NCI-H1930 (cell line): ENCODE data around the gene KBTBD6.
"Not testable (repeated sequence)": the region's sequence is repeated elsewhere in the genome, so short reads cannot be mapped to it uniquely, and the experiment has no call there.

Experiments
- DNase-seq, 2 experiments: peaks; one replicate each; lab custom pipeline; 2025; lab: John Stamatoyannopoulos, UW

Gene KBTBD6

DNA sequence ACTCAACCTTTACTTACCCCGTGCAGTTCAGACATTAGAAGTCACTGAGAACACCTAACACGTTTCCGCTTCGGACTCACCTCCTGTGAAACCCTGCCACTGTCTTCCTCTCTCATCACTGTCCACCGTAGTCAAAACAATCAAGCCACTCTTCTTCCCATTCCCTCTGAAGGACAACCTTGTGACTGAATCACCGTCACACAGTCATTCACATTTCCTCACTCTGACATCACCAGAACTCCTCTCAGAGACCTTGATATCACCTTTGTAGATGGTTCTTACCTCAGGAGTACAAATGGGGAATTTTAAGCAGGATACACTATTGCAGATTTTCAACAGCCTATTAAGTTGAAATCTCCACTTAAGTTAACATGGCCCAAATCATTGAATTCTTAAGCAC lies 1.3 kb upstream of the KBTBD6 start:
- DNase-seq, result no peak

DNA sequence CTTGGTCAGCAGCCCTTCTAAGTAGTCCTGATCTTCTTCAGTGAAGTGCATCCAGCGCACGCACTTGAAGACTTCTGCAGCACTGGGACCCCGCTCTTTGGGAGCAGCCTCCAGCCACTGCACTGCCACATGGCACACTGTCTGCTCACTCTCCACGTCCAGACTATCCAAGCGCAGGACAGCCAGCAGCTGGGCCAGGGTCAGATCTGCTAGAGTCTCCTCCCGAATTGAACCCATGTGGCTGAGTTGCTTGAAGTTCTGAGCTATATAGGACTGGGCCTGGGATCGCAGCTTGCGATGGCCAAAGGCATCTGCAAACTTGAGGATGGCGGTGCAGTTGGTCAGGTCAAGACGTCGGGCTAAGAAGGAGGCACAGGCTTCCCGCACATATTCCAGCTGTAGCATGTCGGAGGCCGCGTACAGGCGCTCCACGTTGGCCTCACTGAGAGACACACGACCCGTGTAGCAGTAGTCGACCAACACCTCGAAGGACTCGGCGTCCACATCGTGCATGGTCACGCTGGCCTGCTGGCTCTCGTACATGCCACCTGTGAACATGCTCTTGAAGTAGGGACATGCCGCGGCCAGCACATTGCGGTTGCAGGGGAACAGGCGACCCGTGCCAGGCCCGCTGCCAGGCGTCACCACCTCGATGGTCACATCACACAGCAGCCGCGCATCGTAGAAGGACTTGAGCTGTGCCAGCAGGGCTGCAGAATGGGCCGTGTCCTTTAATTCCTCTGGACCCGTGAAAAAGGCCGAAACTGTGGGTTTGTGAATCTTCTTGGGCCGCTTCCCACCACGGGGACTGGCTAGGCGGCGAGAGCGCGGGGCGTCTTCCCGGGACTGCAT lies 716 bp downstream of the KBTBD6 start:
- not testable (repeated sequence) for DNase-seq

DNA sequence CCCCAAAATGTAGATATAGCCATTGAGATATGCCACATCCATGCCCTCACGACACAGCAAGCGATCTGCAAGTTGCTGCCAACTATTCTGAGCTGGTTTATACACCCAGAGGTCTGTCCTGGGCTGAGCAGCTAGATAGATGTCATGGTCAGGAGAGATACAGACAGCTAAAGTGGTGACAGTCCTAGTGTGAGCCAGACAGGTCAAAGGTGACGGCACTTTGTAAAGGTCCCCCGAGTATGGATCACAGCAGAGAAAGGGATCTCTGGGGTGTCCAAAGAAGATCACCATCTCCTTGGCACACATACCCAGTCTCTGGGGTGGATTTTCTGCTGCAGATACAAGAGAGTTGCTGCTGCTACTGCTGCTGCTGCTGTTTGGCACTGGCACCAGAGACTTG lies 1.4 kb downstream of the KBTBD6 start:
- not testable (repeated sequence) for DNase-seq

DNA sequence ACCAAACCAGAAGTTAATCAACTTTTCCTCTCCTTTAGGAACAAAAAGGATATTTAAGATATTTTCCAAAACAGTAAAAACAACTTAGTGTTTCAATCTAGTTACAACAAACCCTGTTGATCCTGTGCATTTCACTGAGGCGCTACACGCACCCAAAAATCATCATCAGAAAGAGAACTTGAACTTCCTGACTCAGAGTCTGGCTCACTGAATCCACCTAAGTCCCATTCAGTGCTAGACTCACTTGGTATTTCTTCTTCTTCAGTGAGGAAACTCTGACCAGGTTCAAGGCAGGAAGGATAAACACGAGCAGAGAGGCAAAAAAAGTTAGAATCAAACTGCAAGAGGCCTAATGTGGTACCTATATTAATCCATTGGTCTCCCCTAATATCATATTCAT lies 2.2 kb downstream of the KBTBD6 start:
- DNase-seq, result no peak

DNA sequence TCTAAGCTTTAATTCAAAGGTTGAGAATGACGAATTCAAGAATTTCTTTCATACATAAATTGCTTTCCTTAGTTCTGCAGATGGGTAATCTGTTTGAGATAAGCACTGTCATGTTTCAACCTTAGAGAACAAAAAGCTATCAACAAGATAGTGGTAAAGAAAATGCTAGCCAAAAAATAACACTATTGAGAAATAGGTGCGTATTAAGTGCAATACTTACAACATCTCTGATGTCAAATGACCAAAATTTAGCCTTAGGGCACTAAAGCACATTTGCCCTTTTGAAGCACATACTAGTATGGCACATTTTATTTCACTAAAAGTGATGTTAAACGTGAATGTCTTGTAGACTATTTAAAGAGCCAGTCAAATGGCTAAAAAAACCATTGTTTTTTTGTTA lies 4.9 kb downstream of the KBTBD6 start:
- no peak for DNase-seq

DNA sequence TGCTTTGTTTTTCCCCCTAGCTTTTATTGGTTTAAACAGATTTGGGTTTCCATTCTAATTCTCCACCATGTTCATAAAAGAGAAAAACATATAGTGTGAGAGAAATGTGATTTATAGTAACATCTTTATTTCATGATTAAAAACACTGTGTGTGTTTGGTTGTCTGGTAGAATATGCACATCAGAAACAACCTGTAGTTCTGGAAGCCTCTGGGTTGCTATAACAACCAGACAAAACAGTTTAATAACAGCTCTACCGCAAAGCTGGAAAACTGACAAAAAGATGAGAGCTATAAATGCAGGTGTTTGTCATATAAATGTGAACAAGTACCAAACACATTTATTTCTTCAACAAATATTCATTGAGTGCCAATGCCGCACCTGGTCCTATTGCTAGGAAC lies 9.8 kb downstream of the KBTBD6 start:
- DNase-seq, result no peak

DNA sequence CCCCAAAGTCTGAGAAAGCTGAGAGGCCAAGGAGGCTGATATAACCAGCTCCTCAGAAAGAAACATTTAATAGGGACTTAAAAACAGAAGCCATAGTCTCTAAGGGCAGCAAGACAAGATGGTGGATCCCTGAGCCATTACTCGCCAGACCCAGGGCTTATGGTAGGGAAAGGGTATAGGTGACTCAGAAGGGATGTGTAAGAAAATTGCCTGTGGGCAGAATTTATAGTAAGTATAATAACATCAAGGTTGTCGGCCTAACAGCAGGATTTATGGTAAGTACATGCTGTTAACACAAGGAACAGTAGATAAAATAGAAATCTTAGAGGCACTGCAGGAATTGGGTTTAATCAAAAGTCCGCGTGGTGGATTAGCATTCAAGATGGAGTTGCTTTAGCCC lies 14.7 kb downstream of the KBTBD6 start:
- no peak for DNase-seq

DNA sequence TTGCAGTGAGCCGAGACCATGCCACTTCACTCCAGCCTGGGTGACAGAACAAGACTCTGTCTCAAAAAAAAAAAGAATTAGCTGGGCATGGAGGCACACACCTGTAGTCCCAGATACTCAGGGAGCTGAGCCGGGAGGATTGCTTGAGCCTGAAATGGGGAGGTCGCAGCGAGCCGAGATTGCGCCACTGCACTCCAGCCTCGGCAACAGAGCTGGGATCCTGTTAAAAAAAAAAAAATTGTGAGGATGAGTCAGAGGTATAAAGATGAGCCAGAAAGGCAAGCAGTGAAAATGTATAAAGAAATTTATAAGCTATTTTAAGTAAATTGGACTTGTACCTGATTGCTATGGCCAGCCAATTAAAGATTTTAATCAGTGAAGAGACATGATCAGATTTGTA lies 21.1 kb downstream of the KBTBD6 start:
- DNase-seq, result no peak

DNA sequence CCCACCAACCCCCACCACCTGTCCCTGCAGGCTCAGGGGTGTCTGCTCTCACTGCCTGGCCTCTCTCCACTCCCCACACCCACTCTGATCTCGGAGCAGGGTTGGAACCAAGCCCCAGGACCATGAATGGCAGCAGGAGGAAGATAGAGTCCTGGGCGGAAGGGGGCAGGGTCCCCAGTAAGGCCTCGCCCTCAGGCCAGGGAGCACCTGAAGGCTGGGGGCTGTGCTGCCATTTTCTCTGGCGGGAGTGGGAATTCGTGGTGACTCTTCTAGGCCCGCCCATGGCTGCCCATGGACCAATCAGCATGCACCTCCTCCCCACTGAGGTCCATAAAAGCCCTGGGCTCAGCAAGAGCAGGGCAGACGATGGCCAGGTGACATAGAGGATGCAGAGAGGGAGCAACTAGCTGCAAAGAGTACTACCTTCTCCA lies 25.0 kb downstream of the KBTBD6 start:
- no peak for DNase-seq

DNA sequence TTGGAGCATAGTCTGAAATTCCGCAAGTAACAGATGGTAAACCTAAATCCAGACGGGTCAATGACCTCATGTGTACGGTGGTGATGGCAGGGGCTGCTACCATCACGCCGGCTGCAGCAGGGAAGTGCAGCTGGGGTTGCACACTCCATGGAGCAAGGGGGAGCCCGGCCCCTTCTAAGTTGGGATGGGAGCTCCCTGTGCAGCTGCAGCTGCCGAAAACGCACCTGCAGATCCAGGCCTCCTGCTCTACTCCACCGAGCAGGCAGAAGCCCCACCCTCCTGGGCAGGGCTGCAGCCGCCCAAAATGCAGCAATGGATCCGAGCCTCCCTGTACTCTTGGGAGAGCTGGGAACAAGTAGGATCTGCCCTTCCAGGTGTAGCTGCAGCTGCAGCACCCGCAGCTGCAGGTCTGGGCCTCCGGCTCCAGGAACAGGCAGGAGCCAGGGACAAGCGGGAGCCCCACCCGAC lies 25.5 kb downstream of the KBTBD6 start:
- DNase-seq, result no peak

DNA sequence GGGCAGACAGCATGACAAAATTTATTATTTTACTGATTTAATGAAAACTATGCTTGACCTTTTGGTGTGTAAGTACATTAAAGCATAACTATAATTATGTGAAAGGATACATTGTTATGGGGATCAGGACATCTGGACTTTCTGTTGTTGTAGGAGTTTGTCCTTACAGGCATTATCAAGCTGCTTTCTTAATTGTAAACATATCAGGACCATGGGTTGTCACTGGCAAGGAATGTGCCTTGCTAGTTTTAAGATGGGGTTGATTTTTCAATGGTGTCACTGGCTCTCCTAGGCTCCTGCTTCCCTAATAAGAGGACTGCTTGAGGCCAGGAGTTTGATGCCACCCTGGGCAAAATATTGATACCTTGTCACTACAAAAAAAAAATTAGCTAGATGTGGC lies 32.6 kb downstream of the KBTBD6 start:
- DNase-seq, result no peak

DNA sequence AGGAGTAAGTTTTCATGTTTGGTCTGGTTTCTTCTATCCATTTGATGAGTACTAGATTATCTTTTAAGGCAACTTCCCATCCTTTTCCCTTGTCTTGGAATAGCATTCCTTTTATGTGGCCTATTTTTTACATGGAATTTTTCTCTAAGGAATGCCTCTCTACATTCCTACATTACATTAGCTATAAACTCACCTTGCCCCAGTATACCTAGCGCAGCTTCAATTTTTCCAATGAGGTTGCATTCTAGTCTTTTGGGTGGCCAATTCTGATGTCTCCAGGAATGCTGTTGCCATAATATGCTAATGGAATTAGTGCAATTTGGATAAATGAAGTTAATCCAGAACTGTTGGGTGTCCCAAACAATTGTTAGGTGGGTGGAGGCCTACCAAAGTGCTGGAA lies 33.8 kb downstream of the KBTBD6 start:
- no peak for DNase-seq

DNA sequence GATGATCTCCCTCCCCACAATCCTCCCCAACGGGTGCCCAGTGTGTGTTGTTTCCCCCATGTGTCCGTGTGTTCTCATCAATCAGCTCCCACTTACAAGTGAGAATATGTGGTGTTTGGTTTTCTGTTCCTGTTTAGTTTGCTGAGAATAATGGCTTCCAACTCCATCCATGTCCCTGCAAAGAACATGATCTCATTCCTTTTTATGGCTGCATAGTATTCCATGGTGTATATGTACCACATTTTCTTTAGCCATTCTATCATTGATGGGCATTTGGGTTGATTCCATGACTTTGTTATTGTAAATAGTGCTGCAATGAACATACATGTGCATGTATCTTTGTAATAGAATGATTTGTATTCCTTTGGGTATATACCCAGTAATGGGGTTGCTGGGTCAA lies 36.9 kb downstream of the KBTBD6 start:
- not testable (repeated sequence) for DNase-seq

DNA sequence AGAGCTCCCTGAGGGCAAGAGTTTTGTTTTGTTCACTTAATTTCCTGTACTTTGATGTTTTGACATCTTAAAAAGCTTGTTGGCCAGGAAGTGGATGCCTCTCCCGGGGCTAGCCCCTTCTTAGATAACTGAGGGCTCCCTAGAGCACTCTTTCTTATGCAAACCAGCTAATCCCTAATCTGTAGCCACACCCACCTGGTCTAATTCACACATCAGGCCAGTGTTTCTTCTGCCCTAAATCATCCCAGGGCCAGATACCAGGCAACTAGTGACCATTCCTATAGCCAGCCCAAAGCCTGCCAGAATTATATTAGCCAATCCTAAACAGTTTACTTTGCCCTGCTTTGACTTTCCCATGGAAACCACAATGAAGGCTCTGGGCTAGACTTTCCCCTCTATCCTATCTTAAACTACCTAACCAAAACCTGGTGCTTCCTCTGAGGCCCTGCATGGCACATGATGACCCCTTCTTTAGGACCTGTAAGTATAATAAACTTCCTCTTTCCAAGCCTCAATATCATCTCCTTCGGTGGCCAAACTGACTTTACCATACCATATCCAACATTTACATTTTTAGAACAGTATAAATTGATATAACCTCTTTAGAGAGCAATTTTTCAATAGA lies 46.5 kb downstream of the KBTBD6 start:
- no peak for DNase-seq

DNA sequence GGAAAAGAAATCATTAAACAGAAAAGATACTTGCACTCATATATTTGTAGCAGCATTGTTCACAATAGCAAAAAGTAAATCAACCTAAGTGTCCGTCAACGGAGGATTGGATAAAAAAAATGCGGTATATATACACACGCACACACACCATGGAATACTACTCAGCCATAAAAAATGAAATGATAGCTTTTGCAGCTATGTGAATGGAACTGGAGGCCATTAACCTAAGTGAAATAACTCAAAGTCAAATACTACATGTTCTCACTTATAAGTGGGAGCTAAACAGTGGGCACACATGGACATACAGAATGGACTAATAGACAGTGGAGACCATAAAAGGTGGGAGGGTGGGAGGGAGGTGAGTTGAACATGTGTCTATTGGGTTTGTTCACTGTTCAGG lies 52.9 kb downstream of the KBTBD6 start:
- no peak for DNase-seq
